HFF-Myc (cell line): ENCODE data around the gene SIRPB2.
A peak's percentile ranks its signal among the peaks of the same experiment; 100 is the strongest.

Experiments used
- DNase-seq: peaks from one replicate; pipeline ENCODE4 v3.0.0-alpha.2; 2011; ENCODE audit warnings: low read depth; ENCODE audit errors: extremely low read depth
- H3K4me3 ChIP-seq: replicated peaks from 2 replicates; pipeline ENCODE4 v1.5.1; 2011; ENCODE audit warnings: low read depth, mild to moderate bottlenecking, control low read depth, low read length
- CTCF ChIP-seq: IDR thresholded peaks from 2 replicates; pipeline ENCODE4 v1.5.1; 2012; ENCODE audit warnings: mild to moderate bottlenecking, low read depth, low read length, control low read depth; ENCODE audit errors: missing control alignments

Gene SIRPB2

GRCh38 chr20:1436263-1436662 lies 55.0 kb downstream of the SIRPB2 start:
- no peak for TF ChIP-seq CTCF
- no peak overlapping the region for H3K4me3 ChIP-seq
- no peak for DNase-seq

GRCh38 chr20:1435337-1435699 lies 55.9 kb downstream of the SIRPB2 start:
- TF ChIP-seq CTCF = no peak
- no peak overlapping the region for H3K4me3 ChIP-seq
- no peak for DNase-seq

GRCh38 chr20:1434571-1435336 lies 56.5 kb downstream of the SIRPB2 start:
- DNase-seq = peak; percentile 92
- no peak for TF ChIP-seq CTCF
- H3K4me3 ChIP-seq = no peak overlapping the region

GRCh38 chr20:1431158-1431557 lies 60.1 kb downstream of the SIRPB2 start:
- TF ChIP-seq CTCF = no peak
- DNase-seq = no peak
- H3K4me3 ChIP-seq = no peak overlapping the region

- no peak for DNase-seq
- H3K4me3 ChIP-seq = no peak overlapping the region
- no peak for TF ChIP-seq CTCF
Observed at GRCh38 chr20:1430004-1430451, 61.2 kb downstream of the SIRPB2 start.

- DNase-seq = no peak
- H3K4me3 ChIP-seq = no peak overlapping the region
- TF ChIP-seq CTCF = no peak
Observed at GRCh38 chr20:1429143-1429728, 62.0 kb downstream of the SIRPB2 start.
